ENCODE data around the gene ZBTB12.

- TF ChIP-seq CTCF (IDR thresholded peaks at IDR 0.05) (peak in 1 of 6 experiments; percentile 19), POLR2A (IDR thresholded peaks at IDR 0.05) (no peak)
These were observed 13.5 kb upstream of the ZBTB12 start for GRCh38 chr6:31915351-31915750.

All from esophagus squamous epithelium (tissue), 4 donors.